Activated T-helper 9 cell treated with anti-CD3 and anti-CD28 coated beads, Interleukin-2, amount 50 U/mL, for 16 hours (primary cell): Measurements from ENCODE around the gene CROCC2.

Experiments
- DNase-seq: peaks from one replicate; pipeline ENCODE4 v3.0.0-alpha.2; 2020; ENCODE audit warnings: low read depth

The CROCC2 gene

GRCh38 chr2:240988146-240988545 is 82.0 kb downstream of the CROCC2 start:
- DNase-seq, result no peak

DNA sequence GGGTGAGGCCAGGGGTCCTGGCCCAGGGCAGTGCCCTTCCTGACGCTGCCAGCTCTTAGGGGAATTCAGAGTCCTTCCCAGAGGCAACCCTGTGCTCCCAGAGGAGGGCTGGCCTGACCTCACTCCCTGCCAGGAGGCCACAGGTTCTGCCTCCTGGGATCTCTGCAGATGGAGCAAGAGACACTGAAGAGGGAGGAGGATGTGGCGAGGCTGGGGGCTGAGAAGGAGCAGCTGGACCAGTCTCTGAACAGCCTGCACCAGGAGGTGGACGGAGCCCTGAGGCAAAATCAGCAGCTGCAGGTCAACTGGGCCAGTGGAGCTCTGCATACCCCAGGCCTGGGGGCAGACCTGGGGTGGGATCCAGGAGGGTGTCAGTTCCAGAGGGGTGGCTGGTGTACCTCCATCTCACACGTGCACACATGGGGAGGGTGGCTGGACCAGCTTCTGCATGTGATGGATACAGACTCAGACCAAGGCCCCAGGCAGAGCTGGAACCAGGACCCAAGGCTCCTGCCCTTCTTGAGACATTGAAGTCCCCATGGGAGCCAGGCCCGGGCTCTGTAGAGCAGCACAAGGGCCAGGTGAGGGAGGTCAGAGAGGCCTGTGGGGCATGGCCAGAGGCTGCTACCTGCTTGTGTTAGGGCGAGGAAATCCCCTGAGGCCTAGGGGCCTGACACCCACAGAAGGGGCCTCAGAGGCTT is 82.6 kb downstream of the CROCC2 start:
- DNase-seq, result no peak

GRCh38 chr2:240989451-240990265 is 83.5 kb downstream of the CROCC2 start:
- no peak for DNase-seq

- DNase-seq, result no peak
These were observed 84.1 kb downstream of the CROCC2 start for GRCh38 chr2:240990266-240990529.

DNA sequence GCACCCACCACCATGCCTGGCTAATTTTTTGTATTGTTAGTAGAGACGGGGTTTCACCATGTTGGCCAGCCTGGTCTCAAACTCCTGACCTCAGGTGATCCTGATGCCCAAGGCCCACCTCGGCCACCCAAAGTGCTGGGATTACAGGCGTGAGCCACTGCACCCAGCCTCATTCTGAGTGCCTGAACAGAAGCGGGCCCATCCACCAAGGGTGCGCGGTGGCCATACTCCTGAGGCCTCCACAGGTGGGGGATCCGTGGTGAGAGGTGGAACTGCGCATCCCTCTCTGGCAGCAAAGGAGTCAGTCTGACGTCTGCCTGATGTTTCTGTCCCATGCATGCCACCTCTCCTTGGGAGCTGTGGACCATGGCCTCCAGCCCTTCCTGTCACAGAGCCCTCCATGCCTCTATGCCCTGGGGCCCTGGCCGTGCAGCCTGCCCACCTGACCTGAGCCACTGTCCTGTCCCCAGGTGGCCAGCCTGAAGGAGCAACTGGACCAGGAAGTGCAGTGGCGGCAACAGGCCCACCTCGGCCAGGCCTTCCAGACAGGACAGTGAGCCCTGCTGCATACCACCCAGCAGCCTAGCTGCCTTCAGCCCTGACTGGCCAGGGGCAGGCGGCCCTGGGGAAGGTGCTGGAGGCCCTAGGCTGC is 84.7 kb downstream of the CROCC2 start:
- DNase-seq, result no peak

DNA sequence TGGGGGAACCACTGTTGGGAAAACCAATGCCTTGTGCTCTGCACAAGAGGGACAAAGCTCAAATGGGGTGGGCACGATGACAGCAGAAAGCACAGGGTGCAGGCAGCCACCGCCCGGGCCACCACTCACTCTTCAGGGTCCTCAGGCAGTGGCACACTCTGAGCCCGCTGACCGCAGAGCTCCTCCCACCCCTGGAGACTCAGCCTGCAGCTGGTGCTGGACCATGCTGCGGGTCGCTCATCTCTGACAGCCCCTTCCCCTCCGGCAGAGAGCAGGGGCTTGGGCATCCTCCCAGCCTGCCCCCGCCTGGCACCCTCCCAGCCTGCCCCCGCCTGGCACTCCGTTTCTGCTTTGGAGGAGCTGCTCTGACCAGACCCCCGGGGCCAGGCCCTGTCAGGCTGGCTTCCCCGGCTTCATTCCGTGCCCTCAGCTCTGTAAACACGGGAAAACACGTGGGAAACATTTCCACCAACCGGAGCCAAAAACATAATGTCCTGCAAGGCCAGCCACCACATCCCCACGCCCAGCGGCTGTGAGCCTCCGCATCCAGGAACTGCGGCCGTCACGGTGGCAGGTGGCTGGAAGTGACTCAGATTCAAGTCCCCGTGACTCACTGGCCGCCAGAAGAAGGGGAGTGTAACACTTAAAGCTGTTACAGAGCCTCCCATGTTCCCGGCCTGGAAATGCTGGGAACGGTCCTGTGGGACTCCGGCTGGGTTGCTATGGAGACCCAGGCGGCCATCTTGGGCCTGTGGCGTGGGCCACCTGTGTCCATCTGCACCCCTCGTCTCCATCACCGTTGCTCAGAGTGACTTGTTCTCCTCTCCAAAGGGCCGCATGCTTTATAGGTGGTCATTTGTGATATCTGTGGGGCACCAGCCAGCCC is 85.5 kb downstream of the CROCC2 start:
- no peak for DNase-seq

- no peak for DNase-seq
These were observed 86.6 kb downstream of the CROCC2 start for GRCh38 chr2:240992572-240993291.

GRCh38 chr2:240993446-240994170 is 87.5 kb downstream of the CROCC2 start:
- DNase-seq, result no peak

GRCh38 chr2:240994171-240994896 is 88.2 kb downstream of the CROCC2 start:
- no peak for DNase-seq

DNA sequence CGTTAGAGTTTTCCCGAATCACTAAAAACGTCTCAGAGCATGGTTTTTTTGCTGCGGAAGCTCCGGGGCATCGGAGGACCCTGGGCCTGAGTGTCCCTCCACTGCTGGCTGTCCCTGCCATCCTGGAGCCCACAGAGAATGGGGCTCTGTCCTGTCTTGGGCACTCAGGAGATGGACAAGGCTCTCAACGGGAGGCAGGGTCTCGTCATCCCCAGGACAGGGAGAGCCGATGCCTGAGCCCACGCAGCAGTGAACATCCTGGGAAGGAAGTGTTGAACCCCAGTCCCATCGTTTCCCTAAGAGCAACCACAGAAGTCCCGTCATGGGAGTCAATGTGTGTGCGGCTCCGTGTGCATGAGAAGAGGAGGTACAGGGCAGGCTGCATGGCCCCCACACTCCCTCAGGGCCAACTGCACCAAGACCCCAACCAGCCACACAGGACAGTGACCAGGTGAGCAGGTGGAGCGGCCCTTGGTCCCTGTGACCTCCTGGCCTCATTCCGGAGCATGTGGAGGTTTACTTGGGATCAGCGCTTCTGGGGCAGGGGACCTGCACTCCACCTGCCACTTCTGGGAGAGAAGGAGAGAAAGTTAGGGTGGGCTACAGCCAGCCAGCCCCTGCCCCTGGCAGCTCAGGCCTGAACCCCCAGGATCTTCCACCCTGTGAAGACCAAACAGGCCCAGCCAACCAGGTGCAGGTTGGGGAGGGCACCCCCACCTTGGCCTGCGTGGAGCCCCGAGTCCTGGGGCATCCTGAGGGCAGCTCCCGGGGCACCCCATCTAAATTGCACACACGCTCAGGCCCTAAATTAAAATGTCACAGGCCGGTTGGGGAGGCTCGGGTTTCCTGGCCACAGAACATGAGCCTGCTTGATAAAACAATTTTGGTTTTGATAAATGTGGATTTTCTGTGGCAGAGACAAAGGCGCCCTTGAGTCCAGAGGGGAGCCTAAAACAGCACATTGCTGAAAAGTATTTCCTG is 89.2 kb downstream of the CROCC2 start:
- no peak for DNase-seq

GRCh38 chr2:240996161-240996833 is 90.2 kb downstream of the CROCC2 start:
- no peak for DNase-seq

DNA sequence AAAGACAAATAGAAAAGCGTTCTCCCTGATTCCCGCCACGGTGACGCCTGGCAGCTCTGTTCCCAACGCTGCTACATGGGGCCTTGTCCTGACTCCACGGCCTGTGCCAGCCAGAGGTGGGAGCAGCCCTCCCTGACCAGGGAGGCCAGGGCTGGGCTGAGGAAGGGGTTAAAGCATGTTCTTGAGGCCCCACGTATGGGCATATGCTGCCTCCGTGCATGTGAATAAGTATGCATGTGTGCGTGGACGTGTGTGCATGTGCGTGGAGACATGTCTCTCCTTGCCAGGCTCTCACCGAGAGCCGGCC is 90.7 kb downstream of the CROCC2 start:
- no peak for DNase-seq

- no peak for DNase-seq
These were observed 91.2 kb downstream of the CROCC2 start for GRCh38 chr2:240997141-240997855.

- DNase-seq, result peak; percentile 34
These were observed 91.9 kb downstream of the CROCC2 start, which contains the start of gene SNED1 for GRCh38 chr2:240997856-240998705. SNED1 (plus strand) TSS chr2:240998618; CDS start chr2:240998838, 220 bp downstream.

GRCh38 chr2:240998706-240998994 is 92.5 kb downstream of the CROCC2 start:
- no peak for DNase-seq

GRCh38 chr2:240998995-240999791 is 93.1 kb downstream of the CROCC2 start:
- no peak for DNase-seq
